GM12878 (cell line): ENCODE data around the gene PHLPP1. TPM values are rescaled to one million over a fixed set of nuclear protein-coding genes. Genes with fewer than 3 reads are reported as not detected.

Experiments used
- ATAC-seq: fragments of 200-7000 bp; cut with Tn5 transposase; 3 replicates; pipeline ENCODE4 v1.9.1; 2020; ENCODE audit warnings: mild to moderate bottlenecking, moderate library complexity
- BruUV-seq: library from RNA; stranded (reverse); fragments of 400-500 nt; replicated peaks from 2 replicates; lab custom pipeline; 2021; lab: Mats Ljungman, UMichigan
- CTCF ChIA-PET: fragments of 300-600 bp; sonication (Branson Sonifier 250); formaldehyde crosslinking; extraction: SDS; loops from one replicate; lab custom pipeline; 2021; ENCODE audit warnings: inconsistent platforms; lab: Yijun Ruan, JAX
- POLR2A ChIA-PET: fragments of 350-600 bp; formaldehyde crosslinking; extraction: SDS; loops from one replicate; lab custom pipeline; 2021; ENCODE audit warnings: inconsistent platforms; lab: Charles Lee
- RAD21 ChIA-PET: fragments of 300-600 bp; sonication (Branson Sonifier 250); formaldehyde crosslinking; loops from one replicate; lab custom pipeline; 2023; ENCODE audit warnings: antibody characterized with exemption; ENCODE audit not compliant: unreplicated experiment; lab: Charles Lee
- SMC1A ChIA-PET: fragments of 300-600 bp; sonication (Branson Sonifier 250); formaldehyde crosslinking; loops from one replicate; lab custom pipeline; 2023; ENCODE audit not compliant: unreplicated experiment, uncharacterized antibody; lab: Charles Lee
- DNase-seq: peaks from one replicate; pipeline ENCODE4 v3.0.0-alpha.2; 2011; ENCODE audit warnings: low read depth, low spot score
- FAIRE-seq: peaks from 3 replicates; lab custom pipeline; 2011; peaks lifted over from hg19 to GRCh38; lab: Jason Lieb, UNC
- H2AFZ ChIP-seq: 2 replicates; pipeline ENCODE4 v1.6.0; 2011; ENCODE audit warnings: low read depth, low read length, control low read depth; ENCODE audit not compliant: control insufficient read depth
- H3K27ac ChIP-seq: 2 replicates; pipeline ENCODE4 v1.5.1; 2011; ENCODE audit warnings: control low read depth; ENCODE audit not compliant: control insufficient read depth, insufficient read depth
- H3K27me3 ChIP-seq, 2 experiments: replicated peaks in 1 of 2; 2 replicates each; pipeline versions ENCODE4 v1.6.0 to v1.6.1; 2011; ENCODE audit warnings: low read length in 1 of 2; ENCODE audit not compliant: control insufficient read depth in 2 of 2, insufficient read depth in 2 of 2
- H3K36me3 ChIP-seq, 2 experiments: 2 replicates each; pipeline ENCODE4 v1.5.1; 2011; ENCODE audit warnings: low read length in 1 of 2; ENCODE audit not compliant: control insufficient read depth in 2 of 2, insufficient read depth in 2 of 2
- H3K4me1 ChIP-seq: 2 replicates; pipeline ENCODE4 v1.6.1; 2011; ENCODE audit warnings: mild to moderate bottlenecking, low read length, moderate library complexity, mixed read lengths; ENCODE audit not compliant: control insufficient read depth, insufficient read depth
- H3K4me2 ChIP-seq: 2 replicates; pipeline ENCODE4 v1.6.0; 2011; ENCODE audit warnings: control low read depth; ENCODE audit not compliant: control insufficient read depth, insufficient read depth
- H3K4me3 ChIP-seq: fragments of 200-600 bp; sonication (generic); 2 replicates; pipeline ENCODE4 v1.5.1; 2016
- H3K79me2 ChIP-seq: 2 replicates; pipeline ENCODE4 v1.6.0; 2011; ENCODE audit warnings: low read length; ENCODE audit not compliant: control insufficient read depth, insufficient read depth
- H3K9ac ChIP-seq: 2 replicates; pipeline ENCODE4 v1.8.0; 2011; ENCODE audit warnings: low read length, control low read depth, mixed read lengths; ENCODE audit not compliant: control insufficient read depth, insufficient read depth
- H3K9me3 ChIP-seq: replicated peaks from 3 replicates; pipeline ENCODE4 v1.5.1; 2011; ENCODE audit warnings: mild to moderate bottlenecking, low read length; ENCODE audit not compliant: control insufficient read depth, insufficient read depth
- H4K20me1 ChIP-seq: 2 replicates; pipeline ENCODE4 v1.6.0; 2011; ENCODE audit not compliant: control insufficient read depth, insufficient read depth
- FOXK2 ChIP-seq: fragments of 450-650 bp; IDR thresholded peaks from 2 replicates; pipeline ENCODE4 v1.6.1; 2017; ENCODE audit warnings: mild to moderate bottlenecking, moderate library complexity
- GABPA ChIP-seq: IDR thresholded peaks from 2 replicates; pipeline ENCODE4 v1.6.1; 2014; ENCODE audit warnings: antibody characterized with exemption, low read depth, mild to moderate bottlenecking, inconsistent platforms
- IKZF2 ChIP-seq, 2 experiments: fragments of 450-650 bp; IDR thresholded peaks; 2 replicates each; pipeline ENCODE4 v1.6.1; 2017; ENCODE audit warnings: mild to moderate bottlenecking in 2 of 2, moderate library complexity in 2 of 2
- MYB ChIP-seq: fragments of 150-350 bp; IDR thresholded peaks from 2 replicates; pipeline ENCODE4 v1.6.1; 2014; ENCODE audit warnings: mild to moderate bottlenecking, low read depth, low read length, borderline replicate concordance
- NBN ChIP-seq: fragments of 450-650 bp; IDR thresholded peaks from 2 replicates; pipeline ENCODE4 v1.6.1; 2016
- POLR2AphosphoS2 ChIP-seq: IDR thresholded peaks from 2 replicates; pipeline ENCODE4 v1.6.1; 2011; ENCODE audit warnings: low read depth, mild to moderate bottlenecking, low read length, improper control_type of control experiment, moderate library complexity
- WRNIP1 ChIP-seq: IDR thresholded peaks from 2 replicates; pipeline ENCODE4 v1.6.1; 2011; ENCODE audit warnings: low read depth, low read length, improper control_type of control experiment, borderline replicate concordance
- WGBS: methylation state at CpG from one replicate; pipeline ENCODE4 v1.1.6; 2016; ENCODE audit warnings: low lambda C conversion rate; ENCODE audit not compliant: insufficient replicate concordance, insufficient coverage; ENCODE audit errors: missing lambda C conversion rate; 5-methylcytosine and 5-hydroxymethylcytosine counted together
- in situ Hi-C: fragments of 300-500 bp; cut with MboI; formaldehyde crosslinking; loops from 9 replicates; pipeline ENCODE4 v1.14.3; 2018; ENCODE audit warnings: mixed read lengths
- intact Hi-C: fragments of 100-400 bp; cut with micrococcal nuclease; formaldehyde crosslinking; loops from one replicate; pipeline ENCODE4 v1.14.2; 2022; ENCODE audit not compliant: unreplicated experiment
- polyA plus RNA-seq, 11 experiments: library from polyadenylated mRNA; depleted of rRNA in 4 of 11; unstranded in 6 of 11; stranded (reverse) in 5 of 11; fragments of >200 nt; fragmentation: Nextera tagmentation in 4 of 11; fragmentation: Illumina TruSeq in 1 of 11; extraction: Ambion mirVana in 4 of 11; extraction: Trizol in 1 of 11; gene quantifications; 1 replicate in 1 of 11; 2 replicates in 10 of 11; pipeline versions ENCODE4 v1.2.1 to v1.2.3, GENCODE V29; 2011 to 2016; ENCODE audit warnings: inconsistent platforms in 2 of 11, missing spikeins in 2 of 11, low read depth in 1 of 11
- total RNA-seq, 4 experiments: library from RNA; depleted of rRNA in 3 of 4; stranded (reverse); fragments of >200 nt in 3 of 4; fragmentation: Illumina TruSeq in 1 of 4; extraction: Trizol in 1 of 4; gene quantifications; 2 replicates each; pipeline versions ENCODE4 v1.2.1 to v1.2.3, GENCODE V29; 2013 to 2021
- TF ChIP-seq, protein P1 (sequence below): IDR thresholded peaks from 2 replicates; pipeline ENCODE4 v1.6.1; 2011; ENCODE audit warnings: borderline replicate concordance, low read depth, mild to moderate bottlenecking, moderate library complexity, mixed read lengths, low read length; ENCODE audit not compliant: insufficient read depth; ENCODE audit errors: extremely low read length
- TF ChIP-seq, protein P2 (sequence below): fragments of 450-650 bp; IDR thresholded peaks from 2 replicates; pipeline ENCODE4 v1.6.1; 2017; ENCODE audit warnings: mild to moderate bottlenecking, moderate library complexity
- TF ChIP-seq, protein P3 (sequence below): fragments of 450-650 bp; IDR thresholded peaks from 2 replicates; pipeline ENCODE4 v1.6.1; 2017; ENCODE audit warnings: mild to moderate bottlenecking

The PHLPP1 gene
- total and polyA plus RNA-seq, 10 of the 15 experiments (the other 5 are each of a cell fraction or from before 2014, with no cell fraction given), result 0.42 to 7.0 (median 1.9) TPM

DNA sequence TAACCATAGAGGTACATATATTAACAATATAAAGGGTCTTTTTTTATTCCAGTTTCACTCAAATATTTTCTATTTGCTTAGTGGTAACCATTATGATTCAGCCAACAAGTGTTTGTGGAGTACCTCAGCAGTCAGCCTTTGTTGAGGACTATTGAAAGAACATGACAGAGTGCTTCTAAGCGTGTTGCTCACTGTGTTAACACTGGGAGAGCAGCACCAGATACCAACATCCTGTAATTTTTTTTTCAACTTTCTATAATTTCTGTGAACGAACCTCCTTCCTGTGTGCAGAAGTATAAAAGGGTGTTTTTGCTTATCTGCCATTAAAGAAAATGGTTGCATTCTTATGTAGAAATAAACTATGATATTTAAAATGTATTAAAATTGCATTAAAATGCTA, 239.0 kb downstream of the PHLPP1 start:
- no peaks in the 10 kb centered on the region for H3K36me3 ChIP-seq
- H3K4me2 ChIP-seq, result no peak overlapping the region
- no peaks in the 10 kb centered on the region for H3K79me2 ChIP-seq
- no peak overlapping the region for H2AFZ ChIP-seq
- intact Hi-C loops, result loop anchor here (10.0 kb wide), 1 partner anchor 370 kb away; no protein-coding TSS in a partner anchor
- no peaks in the 10 kb centered on the region for H3K27me3 ChIP-seq
- H3K4me1 ChIP-seq, result no peaks in the 10 kb centered on the region
- SMC1A ChIA-PET, result interaction anchor here (0.6 to 1.4 kb wide), 3 partner anchors 10 to 239 kb away, joined by 3 to 7 read pairs (median 3); partner anchors contain the start of gene PHLPP1
- no peak overlapping the region for H3K9ac ChIP-seq
- H3K27ac ChIP-seq, result no peak overlapping the region
- in situ Hi-C loops, result loop anchor here (10.0 kb wide), 1 partner anchor 240 kb away; the partner anchor contains the start of gene PHLPP1
- RAD21 ChIA-PET, result no interaction called here
- 44% methylated on average over 2 of the region's 2 CpGs for WGBS
- CTCF ChIA-PET, result interaction anchor here (0.9 to 1.2 kb wide), 3 partner anchors 12 to 363 kb away, joined by 3 to 6 read pairs (median 3); partner anchors contain the start of gene PHLPP1
- no TSS peak for BruUV-seq
- POLR2A ChIA-PET, result no interaction called here
- TF ChIP-seq FOXK2, result no peak
- no peak for TF ChIP-seq POLR2AphosphoS2
- TF ChIP-seq, protein P1, sequence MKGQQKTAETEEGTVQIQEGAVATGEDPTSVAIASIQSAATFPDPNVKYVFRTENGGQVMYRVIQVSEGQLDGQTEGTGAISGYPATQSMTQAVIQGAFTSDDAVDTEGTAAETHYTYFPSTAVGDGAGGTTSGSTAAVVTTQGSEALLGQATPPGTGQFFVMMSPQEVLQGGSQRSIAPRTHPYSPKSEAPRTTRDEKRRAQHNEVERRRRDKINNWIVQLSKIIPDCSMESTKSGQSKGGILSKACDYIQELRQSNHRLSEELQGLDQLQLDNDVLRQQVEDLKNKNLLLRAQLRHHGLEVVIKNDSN, result no peak
- TF ChIP-seq, protein P2, sequence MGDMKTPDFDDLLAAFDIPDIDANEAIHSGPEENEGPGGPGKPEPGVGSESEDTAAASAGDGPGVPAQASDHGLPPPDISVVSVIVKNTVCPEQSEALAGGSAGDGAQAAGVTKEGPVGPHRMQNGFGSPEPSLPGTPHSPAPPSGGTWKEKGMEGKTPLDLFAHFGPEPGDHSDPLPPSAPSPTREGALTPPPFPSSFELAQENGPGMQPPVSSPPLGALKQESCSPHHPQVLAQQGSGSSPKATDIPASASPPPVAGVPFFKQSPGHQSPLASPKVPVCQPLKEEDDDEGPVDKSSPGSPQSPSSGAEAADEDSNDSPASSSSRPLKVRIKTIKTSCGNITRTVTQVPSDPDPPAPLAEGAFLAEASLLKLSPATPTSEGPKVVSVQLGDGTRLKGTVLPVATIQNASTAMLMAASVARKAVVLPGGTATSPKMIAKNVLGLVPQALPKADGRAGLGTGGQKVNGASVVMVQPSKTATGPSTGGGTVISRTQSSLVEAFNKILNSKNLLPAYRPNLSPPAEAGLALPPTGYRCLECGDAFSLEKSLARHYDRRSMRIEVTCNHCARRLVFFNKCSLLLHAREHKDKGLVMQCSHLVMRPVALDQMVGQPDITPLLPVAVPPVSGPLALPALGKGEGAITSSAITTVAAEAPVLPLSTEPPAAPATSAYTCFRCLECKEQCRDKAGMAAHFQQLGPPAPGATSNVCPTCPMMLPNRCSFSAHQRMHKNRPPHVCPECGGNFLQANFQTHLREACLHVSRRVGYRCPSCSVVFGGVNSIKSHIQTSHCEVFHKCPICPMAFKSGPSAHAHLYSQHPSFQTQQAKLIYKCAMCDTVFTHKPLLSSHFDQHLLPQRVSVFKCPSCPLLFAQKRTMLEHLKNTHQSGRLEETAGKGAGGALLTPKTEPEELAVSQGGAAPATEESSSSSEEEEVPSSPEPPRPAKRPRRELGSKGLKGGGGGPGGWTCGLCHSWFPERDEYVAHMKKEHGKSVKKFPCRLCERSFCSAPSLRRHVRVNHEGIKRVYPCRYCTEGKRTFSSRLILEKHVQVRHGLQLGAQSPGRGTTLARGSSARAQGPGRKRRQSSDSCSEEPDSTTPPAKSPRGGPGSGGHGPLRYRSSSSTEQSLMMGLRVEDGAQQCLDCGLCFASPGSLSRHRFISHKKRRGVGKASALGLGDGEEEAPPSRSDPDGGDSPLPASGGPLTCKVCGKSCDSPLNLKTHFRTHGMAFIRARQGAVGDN, result no peak
- TF ChIP-seq WRNIP1, result no peak
- TF ChIP-seq IKZF2 (IDR thresholded peaks at IDR 0.05), result no peak
- TF ChIP-seq, protein P3, sequence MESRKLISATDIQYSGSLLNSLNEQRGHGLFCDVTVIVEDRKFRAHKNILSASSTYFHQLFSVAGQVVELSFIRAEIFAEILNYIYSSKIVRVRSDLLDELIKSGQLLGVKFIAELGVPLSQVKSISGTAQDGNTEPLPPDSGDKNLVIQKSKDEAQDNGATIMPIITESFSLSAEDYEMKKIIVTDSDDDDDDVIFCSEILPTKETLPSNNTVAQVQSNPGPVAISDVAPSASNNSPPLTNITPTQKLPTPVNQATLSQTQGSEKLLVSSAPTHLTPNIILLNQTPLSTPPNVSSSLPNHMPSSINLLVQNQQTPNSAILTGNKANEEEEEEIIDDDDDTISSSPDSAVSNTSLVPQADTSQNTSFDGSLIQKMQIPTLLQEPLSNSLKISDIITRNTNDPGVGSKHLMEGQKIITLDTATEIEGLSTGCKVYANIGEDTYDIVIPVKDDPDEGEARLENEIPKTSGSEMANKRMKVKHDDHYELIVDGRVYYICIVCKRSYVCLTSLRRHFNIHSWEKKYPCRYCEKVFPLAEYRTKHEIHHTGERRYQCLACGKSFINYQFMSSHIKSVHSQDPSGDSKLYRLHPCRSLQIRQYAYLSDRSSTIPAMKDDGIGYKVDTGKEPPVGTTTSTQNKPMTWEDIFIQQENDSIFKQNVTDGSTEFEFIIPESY, result no peak
- TF ChIP-seq NBN, result no peak
- TF ChIP-seq MYB, result no peak
- TF ChIP-seq GABPA, result no peak
- H3K9me3 ChIP-seq, result no peaks in the 10 kb centered on the region
- FAIRE-seq (no peak), DNase-seq (no peak), ATAC-seq (no peak)
- H4K20me1 ChIP-seq, result no peaks in the 10 kb centered on the region
- H3K4me3 ChIP-seq, result no peak overlapping the region
